ENCODE data around the gene ATAD5.
"Not testable (repeated sequence)": the region's sequence is repeated elsewhere in the genome, so short reads cannot be mapped to it uniquely, and the experiment has no call there.

ATAD5 gene

GRCh38 chr17:30831663-30832437, at the start of gene ATAD5:
ATAD5 (plus strand) TSS chr17:30831966; CDS start chr17:30832348, 382 bp downstream.
- DNase-seq, result peak; percentile 90

- DNase-seq, result no peak
Measured at GRCh38 chr17:30782206-30782605, 49.6 kb upstream of the ATAD5 start.

GRCh38 chr17:30788918-30789317, 42.8 kb upstream of the ATAD5 start:
- no peak for DNase-seq

GRCh38 chr17:30790279-30790678, 41.5 kb upstream of the ATAD5 start:
- no peak for DNase-seq

- DNase-seq, result no peak
Measured at GRCh38 chr17:30793282-30793977, 38.3 kb upstream of the ATAD5 start.

GRCh38 chr17:30794372-30794771, 37.4 kb upstream of the ATAD5 start:
- DNase-seq, result no peak

GRCh38 chr17:30796016-30796415, 35.8 kb upstream of the ATAD5 start:
- no peak for DNase-seq

GRCh38 chr17:30801671-30802070, 30.1 kb upstream of the ATAD5 start:
- DNase-seq, result no peak

- DNase-seq, result no peak
Measured at GRCh38 chr17:30805944-30806456, 25.8 kb upstream of the ATAD5 start.

GRCh38 chr17:30807896-30808295, 23.9 kb upstream of the ATAD5 start:
- DNase-seq, result no peak

- DNase-seq, result no peak
Measured at GRCh38 chr17:30808785-30809286, 22.9 kb upstream of the ATAD5 start.

- no peak for DNase-seq
Measured at GRCh38 chr17:30809867-30810266, 21.9 kb upstream of the ATAD5 start.

- no peak for DNase-seq
Measured at GRCh38 chr17:30812218-30813177, 19.3 kb upstream of the ATAD5 start.

- DNase-seq, result not testable (repeated sequence)
Measured at GRCh38 chr17:30814236-30814635, 17.5 kb upstream of the ATAD5 start.

GRCh38 chr17:30814860-30815259, 16.9 kb upstream of the ATAD5 start:
- not testable (repeated sequence) for DNase-seq

GRCh38 chr17:30816165-30816564, 15.6 kb upstream of the ATAD5 start:
- no peak for DNase-seq

GRCh38 chr17:30819971-30820705, 11.6 kb upstream of the ATAD5 start:
- no peak for DNase-seq

- no peak for DNase-seq
Measured at GRCh38 chr17:30821871-30822723, 9.7 kb upstream of the ATAD5 start.

GRCh38 chr17:30822919-30823318, 8.8 kb upstream of the ATAD5 start:
- not testable (repeated sequence) for DNase-seq

- DNase-seq, result no peak
Measured at GRCh38 chr17:30823421-30823820, 8.3 kb upstream of the ATAD5 start.

GRCh38 chr17:30824002-30824355, 7.8 kb upstream of the ATAD5 start:
- DNase-seq, result no peak
